Activated T-helper 9 cell treated with anti-CD3 and anti-CD28 coated beads, Interleukin-2, amount 50 U/mL, for 16 hours (primary cell): ENCODE data around the gene ARHGEF25.
"Not testable (repeated sequence)": the region's sequence is repeated elsewhere in the genome, so short reads cannot be mapped to it uniquely, and the experiment has no call there.

ENCODE experiments used
- DNase-seq: peaks from one replicate; pipeline ENCODE4 v3.0.0-alpha.2; 2020; ENCODE audit warnings: low read depth

The ARHGEF25 gene

DNA sequence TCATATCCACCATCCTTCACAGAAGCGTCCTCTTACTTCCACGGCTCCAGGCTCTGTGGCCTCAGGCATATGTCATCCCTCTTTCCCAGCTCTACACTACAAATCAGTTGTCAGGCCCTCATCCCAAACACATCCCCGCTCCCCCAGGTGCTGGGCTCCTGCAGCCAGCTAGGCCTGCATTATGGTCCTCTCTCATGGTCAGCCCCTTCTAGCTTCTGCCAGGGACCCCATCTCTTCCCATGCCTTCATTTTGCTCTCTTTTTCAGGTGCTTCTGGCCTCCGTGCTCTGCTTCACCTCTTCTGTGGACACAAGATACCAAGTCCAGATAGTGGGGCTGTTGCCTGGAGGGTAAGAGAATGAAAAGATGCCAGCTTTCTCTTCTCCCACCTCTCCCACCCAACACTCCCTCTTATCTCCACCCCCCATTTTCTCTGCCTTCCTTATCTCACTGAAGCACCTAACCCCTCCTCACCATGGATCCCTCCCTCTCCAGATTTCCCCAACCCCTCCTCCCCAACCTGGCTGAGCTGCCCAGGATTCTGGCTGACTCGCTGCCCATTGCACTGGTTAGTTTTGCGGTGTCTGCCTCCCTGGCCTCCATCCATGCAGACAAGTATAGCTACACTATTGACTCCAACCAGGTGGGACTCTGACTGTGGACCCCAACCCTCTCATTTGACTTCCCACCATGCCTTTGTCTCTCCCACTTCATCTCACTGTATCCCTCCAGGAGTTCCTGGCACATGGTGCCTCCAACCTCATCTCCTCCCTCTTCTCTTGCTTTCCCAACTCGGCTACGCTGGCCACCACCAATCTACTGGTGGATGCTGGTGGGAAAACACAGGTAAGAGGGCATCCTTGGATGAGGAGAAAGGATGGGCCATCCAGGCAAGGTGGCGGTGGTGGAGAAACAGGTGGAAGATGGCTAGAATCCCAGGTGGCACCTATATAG lies 11.3 kb downstream of the ARHGEF25 start:
- DNase-seq = no peak

DNA sequence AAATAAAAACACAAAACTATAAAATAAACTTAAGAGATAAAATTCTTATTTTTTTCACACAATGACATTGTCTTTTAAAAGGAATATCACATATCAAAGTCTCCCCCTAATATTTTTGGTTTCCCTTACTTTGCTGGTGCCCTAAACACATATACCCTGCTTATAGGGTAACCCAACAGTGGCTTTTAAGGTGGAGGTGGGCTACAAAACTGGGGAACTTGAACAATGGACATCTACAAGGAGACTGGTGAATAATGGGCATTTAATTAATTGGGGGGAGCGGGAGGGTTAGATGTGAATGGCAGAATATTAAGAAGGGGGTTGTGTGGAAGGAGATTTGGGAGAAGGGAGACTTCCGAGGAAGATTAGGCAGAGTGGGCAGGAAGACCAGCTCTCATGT lies 12.2 kb downstream of the ARHGEF25 start:
- no peak for DNase-seq

DNA sequence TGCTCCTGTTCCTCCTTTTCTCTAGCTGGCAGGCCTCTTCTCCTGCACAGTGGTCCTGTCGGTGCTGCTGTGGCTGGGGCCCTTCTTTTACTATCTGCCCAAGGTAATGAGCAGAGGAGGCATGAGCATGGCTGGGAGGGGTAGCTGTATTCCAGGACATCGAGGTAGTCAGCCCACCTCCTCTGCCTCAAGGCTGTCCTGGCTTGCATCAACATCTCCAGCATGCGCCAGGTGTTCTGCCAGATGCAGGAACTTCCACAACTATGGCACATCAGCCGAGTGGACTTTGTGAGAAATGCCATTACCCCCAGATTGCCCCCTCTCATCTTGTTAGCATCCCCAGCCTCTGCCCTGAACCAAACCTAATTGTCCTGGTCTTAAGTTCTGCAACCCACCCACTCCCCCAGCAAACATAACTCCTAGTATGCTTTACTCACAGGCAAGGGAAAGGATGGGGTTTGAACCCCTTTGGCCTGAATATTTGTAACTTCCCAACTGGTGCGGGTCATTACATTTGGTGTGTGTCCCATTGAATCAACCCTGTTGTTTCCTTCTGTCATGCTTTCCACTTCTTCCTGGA lies 12.7 kb downstream of the ARHGEF25 start:
- DNase-seq = no peak

DNA sequence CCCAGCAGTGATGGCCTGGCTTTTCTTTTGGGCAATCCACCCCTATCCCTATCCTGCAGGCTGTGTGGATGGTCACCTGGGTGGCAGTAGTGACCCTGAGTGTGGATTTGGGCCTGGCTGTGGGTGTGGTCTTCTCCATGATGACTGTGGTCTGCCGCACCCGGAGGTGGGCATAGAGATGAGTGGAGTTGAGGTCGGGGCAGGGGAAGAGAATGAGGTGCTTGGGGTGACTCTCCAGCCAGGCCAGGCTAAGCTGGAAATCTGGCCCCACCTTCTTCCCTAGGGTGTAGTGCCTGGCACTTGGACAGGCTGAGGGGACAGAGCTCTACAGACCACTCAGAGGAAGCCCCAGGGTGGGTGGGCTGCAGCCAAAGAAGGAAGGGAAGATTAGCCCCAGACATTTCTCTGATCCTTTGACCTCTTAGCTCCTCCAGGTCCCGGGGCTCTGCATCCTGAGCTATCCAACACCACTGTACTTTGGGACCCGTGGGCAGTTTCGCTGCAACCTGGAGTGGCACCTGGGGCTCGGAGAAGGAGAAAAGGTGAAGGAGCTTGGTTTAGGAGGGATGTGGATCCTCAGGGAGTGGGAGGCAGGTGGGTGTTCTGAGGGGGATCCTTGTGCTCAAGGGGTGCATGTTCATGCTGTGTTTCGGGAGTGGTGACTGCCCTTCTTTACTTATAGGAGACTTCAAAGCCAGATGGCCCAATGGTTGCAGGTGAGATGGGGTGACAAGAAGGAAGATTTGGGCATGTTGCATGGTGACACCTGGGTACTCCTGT lies 13.4 kb downstream of the ARHGEF25 start:
- no peak for DNase-seq

GRCh38 chr12:57625261-57626032 lies 14.2 kb downstream of the ARHGEF25 start:
- no peak for DNase-seq

DNA sequence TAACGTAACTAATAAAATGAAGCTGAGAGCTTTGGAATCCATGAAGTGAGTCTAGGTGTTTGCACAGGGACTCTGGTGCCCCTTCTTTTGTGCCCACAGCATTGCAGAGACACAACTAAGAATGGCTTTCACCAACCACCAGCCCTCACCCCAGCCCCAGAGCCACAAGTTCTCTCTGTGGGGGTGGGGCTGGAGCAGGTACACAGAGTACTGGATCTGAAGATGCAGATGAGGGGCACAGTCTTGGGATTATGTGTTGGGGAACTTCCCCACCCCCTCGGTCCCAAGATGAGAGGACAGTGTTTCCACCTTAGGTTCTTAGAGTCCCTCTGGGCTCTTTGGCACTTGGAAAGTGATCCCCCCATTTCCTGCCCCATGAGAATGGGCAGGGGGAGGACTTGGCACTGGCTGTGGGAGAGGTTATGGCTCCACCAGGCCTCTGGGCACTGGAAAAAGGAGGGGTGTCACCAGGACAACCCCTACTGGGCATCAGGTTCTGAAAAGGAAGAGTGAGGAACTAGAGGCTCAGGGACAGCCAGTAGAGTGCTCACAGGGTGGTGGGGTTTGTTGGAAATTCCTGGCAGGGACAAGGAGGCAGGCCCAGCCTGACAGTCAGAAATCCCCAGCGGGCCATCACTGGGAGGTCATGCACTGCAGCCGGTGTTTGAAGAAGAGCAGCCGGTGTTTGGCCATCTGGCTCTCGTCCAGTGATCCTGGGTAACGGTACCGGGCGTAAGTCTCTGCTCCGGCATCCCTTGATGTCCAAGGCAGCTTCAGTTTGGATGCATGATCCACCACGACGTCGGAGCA lies 15.1 kb downstream of the ARHGEF25 start:
- DNase-seq = no peak

DNA sequence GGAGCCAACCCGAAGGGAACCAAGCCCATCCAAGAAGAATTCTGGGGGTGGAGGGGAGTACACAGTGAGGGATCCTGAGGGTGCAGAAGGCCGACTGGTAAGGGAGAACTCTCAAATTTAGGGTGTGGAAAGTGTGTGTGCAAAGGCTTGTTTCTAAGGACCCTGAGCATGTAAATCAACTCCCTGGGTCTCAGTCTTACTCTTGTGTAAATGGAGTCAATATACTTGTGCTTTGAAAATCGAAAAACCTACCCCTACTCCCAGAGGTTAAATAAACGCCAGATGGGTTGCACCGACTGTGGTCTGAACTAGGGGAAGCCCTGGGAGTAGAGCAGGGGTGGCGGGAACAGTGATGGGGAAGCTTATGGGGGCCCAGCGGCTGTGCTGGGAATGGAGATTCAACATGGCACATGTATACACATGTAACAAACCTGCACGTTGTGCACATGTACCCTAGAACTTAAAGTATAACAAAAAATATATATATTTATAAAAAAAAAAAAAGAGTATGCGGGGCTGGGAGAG lies 15.7 kb downstream of the ARHGEF25 start:
- no peak for DNase-seq

DNA sequence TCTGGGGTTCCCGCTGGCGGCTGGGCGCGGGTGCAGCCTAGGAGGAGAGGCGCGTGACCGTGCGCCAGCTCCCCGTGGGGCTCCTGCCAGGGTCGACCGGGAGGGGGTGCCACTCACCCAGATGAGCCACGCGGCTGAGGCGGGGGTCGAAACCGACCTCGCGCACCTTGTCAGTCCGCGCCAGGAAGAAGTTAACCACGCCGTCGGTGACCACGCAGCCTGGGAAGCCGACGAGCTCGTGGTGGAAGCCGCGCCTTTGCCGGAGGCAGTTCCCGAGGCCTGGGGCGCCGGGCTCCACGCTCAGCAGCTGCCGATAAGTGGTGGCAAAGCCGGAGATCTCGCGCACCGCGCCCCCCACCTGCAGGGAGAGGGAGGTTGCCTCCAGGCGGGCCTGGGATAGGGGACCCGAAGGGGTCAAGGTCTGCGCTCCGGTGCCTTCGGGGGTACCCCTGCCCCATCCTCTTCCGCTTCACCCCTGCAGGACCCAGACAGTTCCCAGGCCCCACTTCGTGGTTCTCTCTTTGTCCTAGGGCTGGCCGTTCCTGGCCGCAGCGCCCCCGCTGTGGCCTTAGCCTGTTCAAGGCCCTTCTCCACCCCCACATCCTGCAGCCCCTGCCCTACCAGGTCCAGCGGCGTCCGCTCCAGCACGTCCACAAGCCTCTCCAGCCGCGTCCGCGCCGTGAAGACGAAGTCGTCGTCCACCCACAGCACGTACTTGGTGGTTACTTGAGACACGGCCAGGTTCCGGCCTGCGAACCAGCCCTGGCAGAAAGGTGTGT lies 16.5 kb downstream of the ARHGEF25 start:
- no peak for DNase-seq

GRCh38 chr12:57628280-57629191 lies 17.3 kb downstream of the ARHGEF25 start:
- DNase-seq = no peak

DNA sequence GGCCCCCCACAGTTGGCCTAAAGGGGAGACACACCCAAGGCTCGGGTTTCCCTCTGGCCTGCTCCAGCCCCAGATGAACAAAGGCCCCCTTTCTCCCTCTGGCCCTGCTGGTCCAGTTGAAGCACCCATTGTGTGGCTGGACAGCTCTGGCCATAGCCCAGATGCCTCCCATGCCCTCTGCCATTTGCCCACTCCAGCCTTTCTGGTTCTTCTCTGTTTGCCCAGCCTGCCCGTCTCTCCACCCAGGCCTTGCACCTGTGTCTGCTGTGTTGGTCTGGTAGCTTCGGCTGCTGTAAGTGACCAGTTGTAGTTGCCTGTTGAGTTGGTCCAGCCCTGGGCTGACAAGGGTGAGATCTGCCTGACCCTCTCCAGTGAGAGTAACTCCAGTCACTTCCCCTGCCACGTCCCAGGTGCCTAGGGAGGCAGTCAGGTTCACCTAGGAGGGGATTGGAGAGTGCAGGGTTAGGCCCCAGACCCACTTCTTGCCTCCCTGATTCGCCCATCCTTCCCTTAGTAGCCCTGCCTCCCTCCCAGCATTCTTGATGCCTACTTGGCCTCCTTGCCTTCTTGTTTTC lies 18.7 kb downstream of the ARHGEF25 start:
- DNase-seq = no peak

DNA sequence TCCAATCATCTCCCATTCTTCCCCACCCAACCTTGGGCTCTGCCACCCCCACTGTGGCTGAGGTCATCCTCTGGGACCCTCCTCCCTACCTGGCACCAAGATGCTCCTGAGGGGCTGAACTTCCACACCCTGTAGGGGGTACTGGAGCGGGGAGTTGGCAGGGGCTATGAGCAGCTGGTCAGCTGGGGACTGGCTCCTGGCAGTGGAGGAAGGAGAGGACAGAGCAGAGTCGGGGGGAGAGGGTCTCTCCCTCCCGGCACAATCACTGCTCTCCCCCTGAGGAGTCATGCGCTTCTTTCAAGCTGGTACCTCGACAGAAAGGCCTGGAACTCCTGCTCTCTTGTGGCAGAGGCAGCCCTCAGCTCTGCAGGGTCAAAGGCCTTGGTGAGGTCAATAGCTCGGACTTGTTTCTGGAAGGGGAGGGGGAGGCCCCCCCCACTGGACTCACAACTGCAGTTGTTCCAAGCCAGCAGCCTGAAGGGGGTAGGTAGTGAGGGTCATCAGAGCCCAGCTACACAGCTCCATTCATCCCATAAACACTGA lies 19.7 kb downstream of the ARHGEF25 start:
- DNase-seq = no peak

- DNase-seq = no peak
These were observed 20.4 kb downstream of the ARHGEF25 start for GRCh38 chr12:57631566-57632072.

GRCh38 chr12:57632073-57632957 lies 21.1 kb downstream of the ARHGEF25 start:
- no peak for DNase-seq

GRCh38 chr12:57632958-57633840 lies 22.0 kb downstream of the ARHGEF25 start, which contains the start of gene B4GALNT1:
B4GALNT1 (minus strand) TSS chr12:57633201; CDS start chr12:57632132, 1,069 bp downstream.
- DNase-seq = peak; percentile 53

- not testable (repeated sequence) for DNase-seq
These were observed 25.5 kb downstream of the ARHGEF25 start for GRCh38 chr12:57636731-57637130.

DNA sequence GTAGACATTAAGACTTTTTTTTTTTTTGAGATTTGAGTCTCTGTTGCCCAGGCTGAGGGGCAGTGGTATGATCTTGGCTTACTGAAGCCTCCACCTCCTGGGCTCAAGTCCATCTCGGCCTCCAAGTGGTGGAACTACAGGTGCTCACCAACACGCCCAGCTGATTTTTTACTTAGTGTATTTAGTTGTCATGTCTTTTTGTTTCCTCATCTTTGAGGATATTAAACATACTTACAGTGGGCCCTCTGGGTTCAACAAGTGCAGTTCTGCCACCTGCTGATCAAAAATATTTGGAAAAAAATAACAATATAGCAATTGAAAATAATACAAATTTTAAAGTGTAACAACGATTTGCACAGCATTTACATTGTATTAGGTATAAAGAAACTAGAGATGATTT lies 26.1 kb downstream of the ARHGEF25 start:
- no peak for DNase-seq
